ENCODE results near the gene PTH2R. TPM values are rescaled to one million over a fixed set of nuclear protein-coding genes. Genes with fewer than 3 reads are reported as not detected.
A peak's percentile ranks its signal among the peaks of the same experiment; 100 is the strongest.

The PTH2R gene
- total RNA-seq, 1 experiment from 2014 or later, result not detected

GRCh38 chr2:208399201-208399600, 7.4 kb upstream of the PTH2R start:
- ChIA-PET CTCF (no interaction called here), POLR2A (ENCODE audit: unreplicated experiment) (interaction anchor here (0.7 kb wide), 1 partner anchor 46 kb away, joined by 3 read pairs; no protein-coding TSS in a partner anchor)
- Histone ChIP-seq H3K4me2 (peak overlapping the region; percentile 30; the same call in 1 of the 2 replicates), H4K20me1 (ENCODE audit: insufficient read depth) (no peaks in the 10 kb centered on the region), H3K79me2 (ENCODE audit: low read depth) (no peaks in the 10 kb centered on the region), H3K4me1 (replicated peaks; ENCODE audit: insufficient read depth) (peaks cover 14% of the 10 kb centered on the region; the same call in 1 of the 2 replicates), H3F3A (ENCODE audit: insufficient read depth, low read depth) (no peaks in the 10 kb centered on the region), H3K9me2 (ENCODE audit: insufficient read depth) (no peaks in the 10 kb centered on the region), H3K9me3 (ENCODE audit: insufficient read depth, low read depth) (no peaks in the 10 kb centered on the region), H3K27ac (no peak overlapping the region), H2AFZ (no peak overlapping the region), H3K27me3 (ENCODE audit: insufficient read depth, low read depth) (no peaks in the 10 kb centered on the region), H3K36me3 (ENCODE audit: low read depth) (no peaks in the 10 kb centered on the region), H3K4me3 (no peak overlapping the region)
- no TSS peak for BruUV-seq (replicated peaks)
- no peak for TF ChIP-seq EZH2 (IDR thresholded peaks at IDR 0.05; ENCODE audit: low read depth)
- TF ChIP-seq CTCF (conservative IDR thresholded peaks at IDR 0.05), result no peak
- intact Hi-C loops (cut with micrococcal nuclease; ENCODE audit: unreplicated experiment), result loop anchor here (5.0 to 10.0 kb wide), 2 partner anchors 933 to 1796 kb away; no protein-coding TSS in a partner anchor
- DNase-seq, result peak; percentile 10 to 40

- DNase-seq, result no peak
- no peaks in the 10 kb centered on the region for H3K9me3 ChIP-seq (ENCODE audit: insufficient read depth, low read depth)
- no peaks in the 10 kb centered on the region for H3K4me1 ChIP-seq (replicated peaks; ENCODE audit: insufficient read depth)
- TF ChIP-seq CTCF (conservative IDR thresholded peaks at IDR 0.05) (peak; percentile 56), EZH2 (IDR thresholded peaks at IDR 0.05; ENCODE audit: low read depth) (no peak)
- H3K4me2 ChIP-seq, result no peak overlapping the region
- H2AFZ ChIP-seq, result no peak overlapping the region
- no peak overlapping the region for H3K27ac ChIP-seq
- BruUV-seq (replicated peaks), result no TSS peak
- no peak overlapping the region for H3K4me3 ChIP-seq
- intact Hi-C loops (cut with micrococcal nuclease; ENCODE audit: unreplicated experiment), result loop anchor here (10.0 kb wide), 1 partner anchor 1007 kb away; no protein-coding TSS in a partner anchor
- no peaks in the 10 kb centered on the region for H3K36me3 ChIP-seq (ENCODE audit: low read depth)
- H3K27me3 ChIP-seq (ENCODE audit: insufficient read depth, low read depth), result no peaks in the 10 kb centered on the region
- no peaks in the 10 kb centered on the region for H3K79me2 ChIP-seq (ENCODE audit: low read depth)
- no peaks in the 10 kb centered on the region for H4K20me1 ChIP-seq (ENCODE audit: insufficient read depth)
- ChIA-PET POLR2A (ENCODE audit: unreplicated experiment) (no interaction called here), CTCF (interaction anchor here (0.6 to 0.7 kb wide), 2 partner anchors 923 to 1562 kb away, joined by 3 to 4 read pairs; no protein-coding TSS in a partner anchor)
- no peaks in the 10 kb centered on the region for H3K9me2 ChIP-seq (ENCODE audit: insufficient read depth)
- no peaks in the 10 kb centered on the region for H3F3A ChIP-seq (ENCODE audit: insufficient read depth, low read depth)
These were observed 1.1 kb downstream of the PTH2R start for GRCh38 chr2:208407667-208408066.

- Histone ChIP-seq H3K27me3 (ENCODE audit: insufficient read depth, low read depth) (no peaks in the 10 kb centered on the region), H3K9me3 (ENCODE audit: insufficient read depth, low read depth) (no peaks in the 10 kb centered on the region), H4K20me1 (ENCODE audit: insufficient read depth) (no peaks in the 10 kb centered on the region), H3K4me3 (no peak overlapping the region), H3F3A (ENCODE audit: insufficient read depth, low read depth) (no peaks in the 10 kb centered on the region), H3K79me2 (ENCODE audit: low read depth) (no peaks in the 10 kb centered on the region), H3K9me2 (ENCODE audit: insufficient read depth) (no peaks in the 10 kb centered on the region), H3K4me2 (no peak overlapping the region), H2AFZ (no peak overlapping the region), H3K4me1 (replicated peaks; ENCODE audit: insufficient read depth) (no peaks in the 10 kb centered on the region), H3K27ac (no peak overlapping the region), H3K36me3 (ENCODE audit: low read depth) (no peaks in the 10 kb centered on the region)
- intact Hi-C loops (cut with micrococcal nuclease; ENCODE audit: unreplicated experiment), result no loop called here
- BruUV-seq (replicated peaks), result no TSS peak
- POLR2A ChIA-PET (ENCODE audit: unreplicated experiment), result no interaction called here
- no peak for TF ChIP-seq CTCF (conservative IDR thresholded peaks at IDR 0.05)
- no peak for DNase-seq
- CTCF ChIA-PET, result no interaction called here
These were observed 7.3 kb downstream of the PTH2R start for GRCh38 chr2:208413931-208414330.

All from PC-9 (cell line).